ENCODE measurements around the gene NTSR1.

Gene NTSR1

DNA sequence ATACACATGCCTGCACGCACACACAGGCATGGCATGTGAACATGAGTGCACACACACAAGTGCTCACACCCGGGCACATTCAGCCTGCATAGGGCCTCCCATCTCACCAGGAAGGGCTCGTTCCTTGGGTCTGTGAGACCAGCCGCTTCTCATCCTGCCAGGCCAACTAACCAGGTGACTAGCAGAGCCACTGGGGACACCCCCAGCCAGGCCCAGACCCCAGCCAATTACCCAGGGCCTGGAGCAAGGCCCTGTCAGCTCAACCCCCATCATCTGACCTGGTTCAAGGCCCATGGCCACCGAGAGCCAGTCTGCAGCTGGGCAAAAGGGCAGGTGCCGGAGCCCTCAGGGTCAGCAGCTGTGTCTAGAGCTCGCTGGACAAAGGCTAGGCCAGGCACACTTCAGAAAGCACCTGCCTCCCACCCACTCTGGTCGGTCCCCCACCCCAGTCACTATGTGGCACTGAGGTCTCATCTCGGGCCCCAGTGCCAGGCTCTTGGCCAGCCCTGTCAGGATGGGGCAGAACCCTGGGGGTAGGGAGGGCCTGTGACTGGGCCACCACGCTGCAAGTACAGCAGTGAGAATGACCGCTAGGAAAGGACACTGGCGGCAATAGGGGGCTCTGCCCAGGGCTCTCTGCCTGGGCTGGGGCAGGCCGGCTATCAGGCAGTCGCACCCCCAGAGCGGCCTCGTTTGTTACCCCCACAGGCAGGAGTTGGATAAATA, 60.9 kb downstream of the NTSR1 start:
- TF ChIP-seq SPI1 (IDR thresholded peaks at IDR 0.05; ENCODE audit: low read depth, low read length), result no peak
- TF ChIP-seq POU2F2 (IDR thresholded peaks at IDR 0.05; ENCODE audit: low read depth, low read length), result no peak
- no peak for TF ChIP-seq PAX5 (IDR thresholded peaks at IDR 0.05; ENCODE audit: insufficient read depth, low read length, severe bottlenecking)
- DNase-seq (ENCODE audit: insufficient read length, low spot score), result no peak
- no peak for FAIRE-seq

DNA sequence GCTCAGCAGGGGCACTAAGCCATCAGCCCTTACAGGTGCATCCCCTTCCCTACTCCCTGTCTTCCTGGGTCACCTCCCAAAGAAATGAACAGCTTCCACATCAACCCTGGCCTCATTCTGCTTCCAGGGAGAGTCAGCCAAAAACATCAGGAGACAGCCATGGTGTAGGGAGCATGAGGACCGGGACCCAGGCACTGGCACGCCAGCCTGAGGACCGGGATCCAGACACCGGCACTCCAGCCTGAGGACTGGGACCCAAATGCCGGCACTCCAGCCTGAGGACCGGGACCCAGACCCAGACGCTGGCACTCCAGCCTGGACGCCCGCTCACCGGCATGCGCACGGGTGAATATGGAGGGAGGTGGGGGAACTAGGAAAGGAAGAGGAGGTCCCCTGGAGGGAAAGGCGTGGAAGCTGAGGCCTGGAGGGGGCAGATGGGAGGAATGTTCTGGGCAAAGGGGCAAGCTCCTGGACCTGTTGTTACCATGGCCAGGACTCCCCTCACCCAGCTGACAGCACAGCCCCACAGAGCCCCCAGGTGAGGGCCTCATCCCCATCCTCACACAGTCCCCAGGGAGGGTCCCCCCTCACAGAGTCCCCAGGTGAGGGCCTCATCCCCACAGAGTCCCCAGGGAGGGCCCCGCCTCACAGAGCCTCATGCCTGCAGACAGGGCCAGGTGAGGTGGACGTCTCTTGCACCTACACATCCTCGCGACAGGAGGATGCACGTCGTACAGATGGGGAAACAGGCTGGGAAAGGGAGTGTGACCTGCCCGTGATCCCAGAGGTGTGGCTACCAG, 61.7 kb downstream of the NTSR1 start:
- DNase-seq (ENCODE audit: insufficient read length, low spot score), result no peak
- no peak for FAIRE-seq
- TF ChIP-seq TAF1 (IDR thresholded peaks at IDR 0.05; ENCODE audit: low read depth, low read length), result no peak
- TF ChIP-seq PAX5 (IDR thresholded peaks at IDR 0.05; ENCODE audit: insufficient read depth, low read length, severe bottlenecking), result no peak
- TF ChIP-seq SPI1 (IDR thresholded peaks at IDR 0.05; ENCODE audit: low read depth, low read length), result no peak
- no peak for TF ChIP-seq POLR2A (IDR thresholded peaks at IDR 0.05; ENCODE audit: low read depth, low read length)
- no peak for TF ChIP-seq POU2F2 (IDR thresholded peaks at IDR 0.05; ENCODE audit: low read depth, low read length)
- TF ChIP-seq POLR2AphosphoS5 (IDR thresholded peaks at IDR 0.05; ENCODE audit: low read depth, low read length), result no peak

DNA sequence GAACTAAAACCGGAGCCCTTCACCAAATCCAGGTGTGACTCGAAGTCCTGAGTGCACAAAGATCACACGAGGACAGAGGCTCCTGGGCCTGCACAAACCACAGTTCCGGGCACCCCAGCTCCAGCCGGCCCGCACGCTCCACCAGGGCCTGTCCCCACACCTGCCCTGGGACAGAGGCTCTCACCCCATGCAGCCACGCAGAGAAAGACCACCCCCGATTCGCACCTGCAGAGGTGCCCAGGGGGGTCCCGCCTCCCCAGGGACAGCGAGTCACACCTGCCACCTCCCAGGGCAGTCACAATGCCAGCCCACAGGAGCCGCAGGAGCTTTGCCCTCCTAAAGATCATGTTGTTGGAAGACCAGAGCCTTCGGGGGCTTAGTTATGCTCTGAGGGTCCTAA, 62.3 kb downstream of the NTSR1 start:
- DNase-seq (ENCODE audit: insufficient read length, low spot score) (no peak), FAIRE-seq (no peak)
- TF ChIP-seq PAX5 (IDR thresholded peaks at IDR 0.05; ENCODE audit: insufficient read depth, low read length, severe bottlenecking) (no peak), POLR2AphosphoS5 (IDR thresholded peaks at IDR 0.05; ENCODE audit: low read depth, low read length) (no peak), TAF1 (IDR thresholded peaks at IDR 0.05; ENCODE audit: low read depth, low read length) (no peak), POLR2A (IDR thresholded peaks at IDR 0.05; ENCODE audit: low read depth, low read length) (no peak), POU2F2 (IDR thresholded peaks at IDR 0.05; ENCODE audit: low read depth, low read length) (no peak), SPI1 (IDR thresholded peaks at IDR 0.05; ENCODE audit: low read depth, low read length) (no peak)

GRCh38 chr20:62771396-62772102, 62.9 kb downstream of the NTSR1 start:
- FAIRE-seq, result no peak
- no peak for TF ChIP-seq SPI1 (IDR thresholded peaks at IDR 0.05; ENCODE audit: low read depth, low read length)
- TF ChIP-seq PAX5 (IDR thresholded peaks at IDR 0.05; ENCODE audit: insufficient read depth, low read length, severe bottlenecking), result no peak
- no peak for TF ChIP-seq POLR2A (IDR thresholded peaks at IDR 0.05; ENCODE audit: low read depth, low read length)
- TF ChIP-seq POLR2AphosphoS5 (IDR thresholded peaks at IDR 0.05; ENCODE audit: low read depth, low read length), result no peak
- TF ChIP-seq TAF1 (IDR thresholded peaks at IDR 0.05; ENCODE audit: low read depth, low read length), result no peak
- no peak for TF ChIP-seq POU2F2 (IDR thresholded peaks at IDR 0.05; ENCODE audit: low read depth, low read length)
- no peak for DNase-seq (ENCODE audit: insufficient read length, low spot score)

GRCh38 chr20:62772103-62772611, 63.5 kb downstream of the NTSR1 start:
- TF ChIP-seq POU2F2 (IDR thresholded peaks at IDR 0.05; ENCODE audit: low read depth, low read length) (no peak), POLR2AphosphoS5 (IDR thresholded peaks at IDR 0.05; ENCODE audit: low read depth, low read length) (no peak), POLR2A (IDR thresholded peaks at IDR 0.05; ENCODE audit: low read depth, low read length) (no peak), SPI1 (IDR thresholded peaks at IDR 0.05; ENCODE audit: low read depth, low read length) (no peak), PAX5 (IDR thresholded peaks at IDR 0.05; ENCODE audit: insufficient read depth, low read length, severe bottlenecking) (no peak), TAF1 (IDR thresholded peaks at IDR 0.05; ENCODE audit: low read depth, low read length) (no peak)
- DNase-seq (ENCODE audit: insufficient read length, low spot score) (no peak), FAIRE-seq (no peak)

DNA sequence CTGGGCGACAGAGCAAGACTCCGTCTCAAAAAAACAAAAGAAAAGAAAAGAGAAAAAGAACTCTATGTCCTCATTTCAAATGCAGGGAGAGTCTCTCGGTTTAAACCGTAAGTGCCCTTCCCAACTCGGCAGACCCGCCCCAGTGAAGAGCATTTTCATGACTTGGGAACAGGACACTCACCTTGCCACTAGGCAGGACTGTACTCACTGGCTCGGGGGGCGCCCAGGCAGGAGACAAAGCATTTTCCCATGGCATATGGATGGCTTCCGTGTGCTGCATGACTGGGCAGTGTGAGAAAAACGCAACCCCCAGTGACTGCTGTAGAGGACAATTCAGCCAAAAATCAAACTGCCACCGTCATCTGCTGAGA, 64.0 kb downstream of the NTSR1 start:
- no peak for FAIRE-seq
- DNase-seq (ENCODE audit: insufficient read length, low spot score), result no peak
- TF ChIP-seq PAX5 (IDR thresholded peaks at IDR 0.05; ENCODE audit: insufficient read depth, low read length, severe bottlenecking) (no peak), POU2F2 (IDR thresholded peaks at IDR 0.05; ENCODE audit: low read depth, low read length) (no peak), POLR2A (IDR thresholded peaks at IDR 0.05; ENCODE audit: low read depth, low read length) (no peak), TAF1 (IDR thresholded peaks at IDR 0.05; ENCODE audit: low read depth, low read length) (no peak), SPI1 (IDR thresholded peaks at IDR 0.05; ENCODE audit: low read depth, low read length) (no peak), POLR2AphosphoS5 (IDR thresholded peaks at IDR 0.05; ENCODE audit: low read depth, low read length) (no peak)

GRCh38 chr20:62772990-62773844, 64.6 kb downstream of the NTSR1 start:
- TF ChIP-seq POLR2AphosphoS5 (IDR thresholded peaks at IDR 0.05; ENCODE audit: low read depth, low read length), result no peak
- TF ChIP-seq POLR2A (IDR thresholded peaks at IDR 0.05; ENCODE audit: low read depth, low read length), result no peak
- TF ChIP-seq TAF1 (IDR thresholded peaks at IDR 0.05; ENCODE audit: low read depth, low read length), result no peak
- no peak for TF ChIP-seq PAX5 (IDR thresholded peaks at IDR 0.05; ENCODE audit: insufficient read depth, low read length, severe bottlenecking)
- TF ChIP-seq SPI1 (IDR thresholded peaks at IDR 0.05; ENCODE audit: low read depth, low read length), result no peak
- TF ChIP-seq POU2F2 (IDR thresholded peaks at IDR 0.05; ENCODE audit: low read depth, low read length), result no peak
- FAIRE-seq (no peak), DNase-seq (ENCODE audit: insufficient read length, low spot score) (no peak)

DNA sequence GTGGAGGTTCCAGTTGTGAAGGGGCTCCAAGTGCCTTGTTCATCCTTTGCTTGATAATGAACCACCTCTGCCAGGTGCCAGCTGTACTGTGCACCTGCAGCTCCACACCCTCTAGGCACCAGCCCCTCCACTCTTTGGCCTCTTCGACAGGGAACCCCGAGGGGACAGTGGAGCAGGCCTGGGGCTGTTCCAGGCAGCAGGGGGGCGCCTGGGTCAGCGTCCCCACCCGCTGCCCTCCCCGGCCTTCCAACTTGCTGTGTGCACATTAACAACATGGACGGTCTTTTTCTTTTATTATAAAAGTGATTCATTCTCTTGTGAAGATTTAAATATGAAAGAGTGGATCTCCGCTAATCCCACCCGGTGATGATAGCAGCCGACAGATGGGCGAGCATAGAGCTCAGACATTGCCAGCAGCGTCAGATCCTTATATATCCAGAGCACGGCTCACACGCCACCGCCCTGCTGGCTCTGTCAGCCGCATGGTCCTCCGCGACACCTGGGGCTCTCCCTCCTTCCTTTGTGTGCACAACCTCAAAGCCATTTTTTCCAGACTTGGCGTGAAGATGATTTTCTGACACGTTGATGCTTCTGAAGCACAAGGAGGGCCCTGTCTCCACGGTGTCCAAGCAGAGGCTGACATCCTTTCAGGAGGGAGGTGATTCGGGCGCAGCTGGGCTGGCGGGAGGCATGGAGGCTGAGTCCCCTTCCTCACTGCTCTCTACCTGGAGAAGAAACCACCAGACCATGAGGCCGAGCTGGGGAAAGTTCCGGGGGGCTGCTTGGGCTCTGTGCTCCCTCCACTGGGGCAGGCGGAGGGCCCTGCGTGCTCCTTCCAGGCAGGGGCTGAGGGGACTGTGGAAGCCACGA, 65.4 kb downstream of the NTSR1 start:
- TF ChIP-seq TAF1 (IDR thresholded peaks at IDR 0.05; ENCODE audit: low read depth, low read length), result no peak
- no peak for TF ChIP-seq POLR2AphosphoS5 (IDR thresholded peaks at IDR 0.05; ENCODE audit: low read depth, low read length)
- TF ChIP-seq POU2F2 (IDR thresholded peaks at IDR 0.05; ENCODE audit: low read depth, low read length), result no peak
- TF ChIP-seq PAX5 (IDR thresholded peaks at IDR 0.05; ENCODE audit: insufficient read depth, low read length, severe bottlenecking), result no peak
- no peak for TF ChIP-seq POLR2A (IDR thresholded peaks at IDR 0.05; ENCODE audit: low read depth, low read length)
- TF ChIP-seq SPI1 (IDR thresholded peaks at IDR 0.05; ENCODE audit: low read depth, low read length), result no peak
- FAIRE-seq, result no peak
- no peak for DNase-seq (ENCODE audit: insufficient read length, low spot score)

Measured in GM12891 (cell line).